ENCODE data around the gene LRRC25. TPM values are rescaled to one million over a fixed set of nuclear protein-coding genes. Genes with fewer than 3 reads are reported as not detected.
A peak's percentile ranks its signal among the peaks of the same experiment; 100 is the strongest.
"Not testable (repeated sequence)": the region's sequence is repeated elsewhere in the genome, so short reads cannot be mapped to it uniquely, and the experiment has no call there.

The LRRC25 gene
- total and polyA plus RNA-seq, 11 donors = 0.83 to 33.0 (median 2.8) TPM

- ATAC-seq (no peak), DNase-seq (no peak)
- Histone ChIP-seq H3K9me3 (no peaks in the 10 kb centered on the region), H3K27me3 (no peaks in the 10 kb centered on the region), H3K27ac (no peak overlapping the region), H3K4me3 (no peak overlapping the region), H3K36me3 (peaks cover 0 to 29% (median 17%) of the 10 kb centered on the region in 9 donors), H3K4me1 (peaks cover 0 to 3% (median 0%) of the 10 kb centered on the region in 12 donors)
- WGBS, 4 donors = 92 to 95% (median 94%) methylated on average over 7 of the region's 7 CpGs
- TF ChIP-seq POLR2A (IDR thresholded peaks at IDR 0.05) = no peak
- TF ChIP-seq CTCF (IDR thresholded peaks at IDR 0.05) = no peak
- intact Hi-C loops (cut with DNase I) = loop anchor here in 3 of 10 donors (2.0 to 5.0 kb wide), 2 partner anchors 36 to 59 kb away; partner anchors contain the start of gene GDF15 (in 2 of the 3)
Measured at GRCh38 chr19:18351544-18351943, 45.9 kb downstream of the LRRC25 start.

- Histone ChIP-seq H3K4me3 (no peak overlapping the region), H3K27ac (no peak overlapping the region), H3K9me3 (no peaks in the 10 kb centered on the region), H3K4me1 (peaks cover 0 to 3% (median 0%) of the 10 kb centered on the region in 12 donors), H3K36me3 (peaks cover 0 to 26% (median 9%) of the 10 kb centered on the region in 9 donors), H3K27me3 (no peaks in the 10 kb centered on the region)
- 82 to 93% (median 85%) methylated on average over 9 of the region's 9 CpGs for WGBS, 4 donors
- intact Hi-C loops (cut with DNase I) = loop anchor here in 3 of 10 donors (2.0 to 5.0 kb wide), 2 partner anchors 37 to 60 kb away; partner anchors contain the start of gene GDF15 (in 2 of the 3)
- ATAC-seq = no peak
- DNase-seq = no peak
- TF ChIP-seq CTCF (IDR thresholded peaks at IDR 0.05) (no peak), POLR2A (IDR thresholded peaks at IDR 0.05) (no peak)
Measured at GRCh38 chr19:18350490-18350889, 46.9 kb downstream of the LRRC25 start.

GRCh38 chr19:18349524-18350128 is 47.8 kb downstream of the LRRC25 start:
- no peak overlapping the region for H3K27ac ChIP-seq
- H3K36me3 ChIP-seq = peaks cover 0 to 33% (median 6%) of the 10 kb centered on the region in 9 donors
- peak in 4 of 5 donors; percentile 45 to 59 (median 46) for DNase-seq
- no peak overlapping the region for H3K4me3 ChIP-seq
- H3K9me3 ChIP-seq = no peaks in the 10 kb centered on the region
- TF ChIP-seq CTCF (IDR thresholded peaks at IDR 0.05) = peak; percentile 63 to 83 (median 71)
- no peak for TF ChIP-seq POLR2A (IDR thresholded peaks at IDR 0.05)
- peaks cover 0 to 3% (median 0%) of the 10 kb centered on the region in 12 donors for H3K4me1 ChIP-seq
- intact Hi-C loops (cut with DNase I) = loop anchor here (1.0 to 5.0 kb wide), 6 partner anchors 38 to 63 kb away; partner anchors contain the start of gene GDF15 (in 2 of the 10)
- peak in 2 of 4 donors; percentile 64 to 67 for ATAC-seq
- 60 to 62% (median 60%) methylated on average over 12 of the region's 12 CpGs for WGBS, 4 donors
- no peaks in the 10 kb centered on the region for H3K27me3 ChIP-seq

- not testable (repeated sequence) for ATAC-seq, H3K27me3 ChIP-seq, H3K4me3 ChIP-seq, H3K4me1 ChIP-seq, H3K27ac ChIP-seq, H3K9me3 ChIP-seq, DNase-seq
- 88 to 92% (median 90%) methylated on average over 6 of the region's 6 CpGs for WGBS, 4 donors
- peaks cover 0 to 39% (median 6%) of the 10 kb centered on the region in 9 donors for H3K36me3 ChIP-seq
- intact Hi-C loops (cut with DNase I) = loop anchor here in 9 of 10 donors (1.0 to 5.0 kb wide), 5 partner anchors 60 to 64 kb away; no protein-coding TSS in a partner anchor
Measured at GRCh38 chr19:18348818-18349339, 48.5 kb downstream of the LRRC25 start.

All from heart left ventricle (tissue), 16 donors.